Peyer's patch (tissue), 4 donors: Measurements from ENCODE around the gene ADAMTSL4. TPM values are rescaled to one million over a fixed set of nuclear protein-coding genes. Genes with fewer than 3 reads are reported as not detected.
A peak's percentile ranks its signal among the peaks of the same experiment; 100 is the strongest.

Source experiments
- DNase-seq, 3 donors: peaks; one replicate each; pipeline ENCODE4 v3.0.0-alpha.2; 2017 to 2019
- H3K27ac ChIP-seq, 4 donors: fragments of 200-600 bp; sonication (generic); one replicate each; pipeline ENCODE4 v1.5.1; 2016 to 2019
- H3K27me3 ChIP-seq, 2 donors: fragments of 200-600 bp; sonication (generic); one replicate each; pipeline ENCODE4 v1.5.1; 2019
- H3K36me3 ChIP-seq, 3 donors: fragments of 200-600 bp; sonication (generic); one replicate each; pipeline ENCODE4 v1.5.1; 2016 to 2019
- H3K4me1 ChIP-seq, 4 donors: fragments of 200-600 bp; sonication (generic); one replicate each; pipeline ENCODE4 v1.5.1; 2016 to 2019
- H3K4me3 ChIP-seq, 4 donors: fragments of 200-600 bp; sonication (generic); 1 replicate in 3 of 4; 2 replicates in 1 of 4; pipeline ENCODE4 v1.5.1; 2016 to 2019; ENCODE audit warnings: mild to moderate bottlenecking in 1 of 4
- H3K9me3 ChIP-seq, 4 donors: fragments of 200-600 bp; sonication (generic); one replicate each; pipeline ENCODE4 v1.5.1; 2016 to 2019; ENCODE audit warnings: mild to moderate bottlenecking in 1 of 4
- POLR2A ChIP-seq, 2 donors: fragments of 450-650 bp; IDR thresholded peaks; one replicate each; pipeline ENCODE4 v1.5.1; 2017; ENCODE audit warnings: antibody characterized with exemption in 2 of 2, mild to moderate bottlenecking in 2 of 2, moderate library complexity in 2 of 2
- total RNA-seq, 4 donors: library from RNA; depleted of rRNA; stranded (reverse); fragments of >200 nt; gene quantifications; one replicate each; pipeline ENCODE4 v1.1.0, GENCODE V29; 2016
- TF ChIP-seq, protein P1 (sequence below), 6 experiments: fragments of 450-650 bp in 4 of 6; fragments of 200-600 bp in 2 of 6; sonication (generic) in 1 of 6; IDR thresholded peaks; one replicate each; pipeline ENCODE4 v1.5.1; 2017 to 2019; ENCODE audit warnings: antibody characterized with exemption in 6 of 6, mild to moderate bottlenecking in 3 of 6, moderate library complexity in 1 of 6

Gene ADAMTSL4
- total RNA-seq, 4 donors from 2014 or later: 2.3 to 28.9 (median 15.3) TPM

GRCh38 chr1:150544204-150544603, 5.0 kb upstream of the ADAMTSL4 start:
- Histone ChIP-seq H3K4me1 (peaks cover 0 to 11% (median 5%) of the 10 kb centered on the region in 4 donors), H3K36me3 (no peaks in the 10 kb centered on the region), H3K9me3 (no peaks in the 10 kb centered on the region), H3K4me3 (no peak overlapping the region), H3K27me3 (no peaks in the 10 kb centered on the region), H3K27ac (peak overlapping the region in 2 of 4 donors; percentile 22 to 47)
- DNase-seq: no peak
- TF ChIP-seq POLR2A (IDR thresholded peaks at IDR 0.05): no peak
- TF ChIP-seq, protein P1, sequence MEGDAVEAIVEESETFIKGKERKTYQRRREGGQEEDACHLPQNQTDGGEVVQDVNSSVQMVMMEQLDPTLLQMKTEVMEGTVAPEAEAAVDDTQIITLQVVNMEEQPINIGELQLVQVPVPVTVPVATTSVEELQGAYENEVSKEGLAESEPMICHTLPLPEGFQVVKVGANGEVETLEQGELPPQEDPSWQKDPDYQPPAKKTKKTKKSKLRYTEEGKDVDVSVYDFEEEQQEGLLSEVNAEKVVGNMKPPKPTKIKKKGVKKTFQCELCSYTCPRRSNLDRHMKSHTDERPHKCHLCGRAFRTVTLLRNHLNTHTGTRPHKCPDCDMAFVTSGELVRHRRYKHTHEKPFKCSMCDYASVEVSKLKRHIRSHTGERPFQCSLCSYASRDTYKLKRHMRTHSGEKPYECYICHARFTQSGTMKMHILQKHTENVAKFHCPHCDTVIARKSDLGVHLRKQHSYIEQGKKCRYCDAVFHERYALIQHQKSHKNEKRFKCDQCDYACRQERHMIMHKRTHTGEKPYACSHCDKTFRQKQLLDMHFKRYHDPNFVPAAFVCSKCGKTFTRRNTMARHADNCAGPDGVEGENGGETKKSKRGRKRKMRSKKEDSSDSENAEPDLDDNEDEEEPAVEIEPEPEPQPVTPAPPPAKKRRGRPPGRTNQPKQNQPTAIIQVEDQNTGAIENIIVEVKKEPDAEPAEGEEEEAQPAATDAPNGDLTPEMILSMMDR (IDR thresholded peaks at IDR 0.05): no peak

GRCh38 chr1:150545486-150546032, 3.6 kb upstream of the ADAMTSL4 start:
- no peaks in the 10 kb centered on the region for H3K9me3 ChIP-seq
- no peak overlapping the region for H3K27ac ChIP-seq
- peaks cover 0 to 11% (median 6%) of the 10 kb centered on the region in 4 donors for H3K4me1 ChIP-seq
- H3K36me3 ChIP-seq: no peaks in the 10 kb centered on the region
- H3K27me3 ChIP-seq: no peaks in the 10 kb centered on the region
- DNase-seq: no peak
- TF ChIP-seq, protein P1 (IDR thresholded peaks at IDR 0.05): no peak
- TF ChIP-seq POLR2A (IDR thresholded peaks at IDR 0.05): no peak
- H3K4me3 ChIP-seq: no peak overlapping the region

DNA sequence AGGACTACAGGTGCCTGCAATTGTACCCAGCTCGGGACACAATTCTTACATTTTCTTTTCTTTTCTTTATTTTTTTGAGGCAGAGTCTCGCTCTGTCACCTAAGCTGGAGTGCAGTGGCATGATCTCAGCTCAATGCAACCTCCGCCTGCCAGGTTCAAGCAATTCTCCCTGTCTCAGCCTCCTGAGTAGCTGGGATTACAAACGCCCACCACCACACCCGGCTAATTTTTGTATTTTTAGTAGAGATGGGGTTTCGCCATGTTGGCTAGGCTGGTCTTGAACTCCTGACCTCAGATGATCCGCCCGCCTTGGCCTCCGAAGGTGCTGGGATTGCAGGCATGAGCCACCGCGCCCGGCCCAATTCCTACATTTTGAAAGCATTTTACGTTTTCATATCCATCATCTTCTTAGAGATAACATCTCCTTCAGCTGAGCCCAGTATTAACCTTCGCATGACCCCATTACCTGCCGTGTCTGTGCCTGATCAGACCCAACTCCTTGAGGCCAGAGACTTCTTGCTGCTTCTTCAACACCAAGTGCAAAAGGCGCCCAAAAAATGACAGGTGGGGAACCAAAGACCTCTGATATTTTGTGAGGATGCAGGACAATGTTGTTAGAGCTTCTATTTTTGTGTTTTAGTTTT, 2.8 kb upstream of the ADAMTSL4 start:
- H3K27ac ChIP-seq: no peak overlapping the region
- peaks cover 0 to 13% (median 6%) of the 10 kb centered on the region in 4 donors for H3K4me1 ChIP-seq

GRCh38 chr1:150548324-150548631, 930 bp upstream of the ADAMTSL4 start:
- no peaks in the 10 kb centered on the region for H3K36me3 ChIP-seq
- H3K9me3 ChIP-seq: no peaks in the 10 kb centered on the region
- TF ChIP-seq, protein P1 (IDR thresholded peaks at IDR 0.05): no peak
- no peak for TF ChIP-seq POLR2A (IDR thresholded peaks at IDR 0.05)
- no peak for DNase-seq
- no peaks in the 10 kb centered on the region for H3K27me3 ChIP-seq
- H3K4me1 ChIP-seq: peaks cover 0 to 32% (median 10%) of the 10 kb centered on the region in 4 donors
- peak overlapping the region; percentile 45 to 83 (median 76) for H3K27ac ChIP-seq
- H3K4me3 ChIP-seq: peak overlapping the region; percentile 43 to 69 (median 59)

More for the DNA sequence above, 2.8 kb upstream of the ADAMTSL4 start:
- Histone ChIP-seq H3K27me3 (no peaks in the 10 kb centered on the region), H3K36me3 (no peaks in the 10 kb centered on the region), H3K9me3 (no peaks in the 10 kb centered on the region), H3K4me3 (no peak overlapping the region)
- TF ChIP-seq, protein P1 (IDR thresholded peaks at IDR 0.05): no peak
- TF ChIP-seq POLR2A (IDR thresholded peaks at IDR 0.05): no peak
- no peak for DNase-seq

DNA sequence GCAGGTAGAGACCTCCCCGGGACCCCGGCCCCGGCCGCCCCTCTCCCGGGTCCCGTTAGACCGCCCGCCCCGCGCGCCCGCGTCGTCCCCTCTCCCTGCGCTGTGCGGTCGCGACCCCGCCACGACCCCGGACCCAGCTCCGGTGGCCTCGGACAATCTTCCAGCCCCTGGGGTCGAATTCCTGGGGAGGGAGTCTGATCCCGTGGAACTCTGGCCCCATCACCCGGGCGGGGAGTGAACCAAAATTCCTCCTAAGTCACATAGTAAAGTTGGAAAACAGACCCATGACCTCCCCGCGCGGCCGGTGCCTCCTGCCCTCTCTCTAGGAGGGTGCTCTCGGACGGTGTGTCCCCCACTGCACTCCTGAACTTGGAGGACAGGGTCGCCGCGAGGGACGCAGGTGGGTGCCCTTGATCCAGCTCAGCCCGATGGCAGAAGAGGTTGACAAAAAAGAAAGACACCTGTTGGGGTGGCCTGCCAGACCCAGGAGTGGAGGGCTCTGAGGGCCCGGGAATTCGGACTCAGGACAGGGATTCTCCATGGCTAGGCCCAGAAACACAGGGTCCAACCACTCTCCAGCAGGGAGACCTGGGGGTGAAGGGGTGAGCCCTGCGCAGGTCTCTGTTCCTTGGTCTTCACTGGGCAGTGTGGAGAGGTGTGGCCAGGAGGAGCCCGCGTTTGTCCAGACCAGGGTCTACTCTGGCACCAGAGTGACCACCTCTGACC, 451 bp downstream of the ADAMTSL4 start:
- Histone ChIP-seq H3K27ac (peak overlapping the region; percentile 65 to 83 (median 76)), H3K4me3 (peak overlapping the region; percentile 43 to 69 (median 59)), H3K36me3 (no peaks in the 10 kb centered on the region), H3K9me3 (no peaks in the 10 kb centered on the region), H3K4me1 (peaks cover 0 to 28% (median 10%) of the 10 kb centered on the region in 4 donors), H3K27me3 (no peaks in the 10 kb centered on the region)
- peak in 1 of 3 donors; percentile 54 for DNase-seq
- TF ChIP-seq POLR2A (IDR thresholded peaks at IDR 0.05): peak in 1 of 2 donors; percentile 11
- TF ChIP-seq, protein P1 (IDR thresholded peaks at IDR 0.05): no peak
